ENCODE measurements around the gene SLC8A1. TPM values are rescaled to one million over a fixed set of nuclear protein-coding genes. Genes with fewer than 3 reads are reported as not detected.

SLC8A1 gene
- polyA plus RNA-seq, 3 donors, result 16.9 to 18.2 (median 18.0) TPM

- Histone ChIP-seq H4K20me1 (ENCODE audit: insufficient read depth, low read length) (peaks cover 100% of the 10 kb centered on the region), H3K4me2 (replicated peaks; ENCODE audit: extremely low read depth, low read length, poor library complexity, severe bottlenecking) (no peak overlapping the region), H3K9me3 (replicated peaks in 1 of 2; ENCODE audit: control insufficient read depth in 1 of 2, insufficient read depth in 1 of 2, low read length in 2 of 2) (no peaks in the 10 kb centered on the region), H2AFZ (ENCODE audit: insufficient read depth, low read depth, low read length, poor library complexity, severe bottlenecking) (no peak overlapping the region), H3K36me3 (replicated peaks in 1 of 2; ENCODE audit: control insufficient read depth in 1 of 2, insufficient read depth in 2 of 2, low read length in 2 of 2) (peaks cover 14 to 35% of the 10 kb centered on the region in 2 donors), H3K27me3 (ENCODE audit: control insufficient read depth in 2 of 2, insufficient read depth in 2 of 2, low read length in 2 of 2) (no peaks in the 10 kb centered on the region), H3K27ac (ENCODE audit: low read depth in 1 of 2, low read length in 2 of 2) (peak overlapping the region in 1 of 2 donors; percentile 6), H3K79me2 (ENCODE audit: insufficient read depth, low read length) (peaks cover 98% of the 10 kb centered on the region), H3K9ac (ENCODE audit: insufficient read depth, low read length, poor library complexity, severe bottlenecking) (no peak overlapping the region), H3K4me3 (replicated peaks in 1 of 3; ENCODE audit: low read depth in 2 of 3, low read length in 3 of 3) (no peak overlapping the region), H3K4me1 (ENCODE audit: control insufficient read depth in 1 of 2, insufficient read depth in 2 of 2, low read length in 2 of 2) (peaks cover 37 to 38% of the 10 kb centered on the region in 2 donors)
- TF ChIP-seq CTCF (IDR thresholded peaks at IDR 0.05), result no peak
- H3K4me1 Mint-ChIP-seq, result peaks cover 59% of the 10 kb centered on the region
- intact Hi-C loops (cut with micrococcal nuclease), result no loop called here
- peaks cover 0 to 1% (median 0%) of the 10 kb centered on the region in 3 donors for H3K27me3 Mint-ChIP-seq (ENCODE audit: low read depth in 3 of 3)
- WGBS (ENCODE audit: insufficient coverage), result 7% methylated on average over 2 of the region's 3 CpGs
- peak overlapping the region in 1 of 2 donors; percentile 44 for H3K4me3 Mint-ChIP-seq
- peaks cover 0 to 2% (median 0%) of the 10 kb centered on the region in 7 donors for H3K9me3 Mint-ChIP-seq
- H3K27ac Mint-ChIP-seq, result peak overlapping the region; percentile 23 to 91 (median 75)
- peaks cover 38 to 39% of the 10 kb centered on the region in 2 donors for H3K36me3 Mint-ChIP-seq
- peak; percentile 59 to 79 (median 71) for DNase-seq
Measured at GRCh38 chr2:40431600-40431955, 20.3 kb downstream of the SLC8A1 start.

- DNase-seq, result no peak
- peak overlapping the region in 6 of 7 donors; percentile 58 to 91 (median 72) for H3K27ac Mint-ChIP-seq
Measured at GRCh38 chr2:40430776-40431599, 20.9 kb downstream of the SLC8A1 start.

More at GRCh38 chr2:40430776-40431599, 20.9 kb downstream of the SLC8A1 start:
- Histone ChIP-seq H3K9ac (ENCODE audit: insufficient read depth, low read length, poor library complexity, severe bottlenecking) (no peak overlapping the region), H3K4me2 (replicated peaks; ENCODE audit: extremely low read depth, low read length, poor library complexity, severe bottlenecking) (no peak overlapping the region), H2AFZ (ENCODE audit: insufficient read depth, low read depth, low read length, poor library complexity, severe bottlenecking) (no peak overlapping the region), H3K36me3 (replicated peaks in 1 of 2; ENCODE audit: control insufficient read depth in 1 of 2, insufficient read depth in 2 of 2, low read length in 2 of 2) (peaks cover 14 to 41% of the 10 kb centered on the region in 2 donors), H3K27ac (ENCODE audit: low read depth in 1 of 2, low read length in 2 of 2) (peak overlapping the region in 1 of 2 donors; percentile 6), H3K79me2 (ENCODE audit: insufficient read depth, low read length) (peaks cover 98% of the 10 kb centered on the region), H3K9me3 (replicated peaks in 1 of 2; ENCODE audit: control insufficient read depth in 1 of 2, insufficient read depth in 1 of 2, low read length in 2 of 2) (no peaks in the 10 kb centered on the region), H3K4me3 (replicated peaks in 1 of 3; ENCODE audit: low read depth in 2 of 3, low read length in 3 of 3) (no peak overlapping the region), H4K20me1 (ENCODE audit: insufficient read depth, low read length) (peaks cover 100% of the 10 kb centered on the region), H3K4me1 (ENCODE audit: control insufficient read depth in 1 of 2, insufficient read depth in 2 of 2, low read length in 2 of 2) (peaks cover 32% of the 10 kb centered on the region in 2 donors), H3K27me3 (ENCODE audit: control insufficient read depth in 2 of 2, insufficient read depth in 2 of 2, low read length in 2 of 2) (no peaks in the 10 kb centered on the region)
- H3K4me3 Mint-ChIP-seq, result no peak overlapping the region
- TF ChIP-seq CTCF (IDR thresholded peaks at IDR 0.05), result no peak
- peaks cover 0 to 1% (median 0%) of the 10 kb centered on the region in 3 donors for H3K27me3 Mint-ChIP-seq (ENCODE audit: low read depth in 3 of 3)
- peaks cover 38 to 39% of the 10 kb centered on the region in 2 donors for H3K36me3 Mint-ChIP-seq
- peaks cover 54% of the 10 kb centered on the region for H3K4me1 Mint-ChIP-seq
- no CpG with 5 or more reads among the region's 7 CpGs for WGBS (ENCODE audit: insufficient coverage)
- intact Hi-C loops (cut with micrococcal nuclease), result no loop called here
- H3K9me3 Mint-ChIP-seq, result peaks cover 0 to 2% (median 0%) of the 10 kb centered on the region in 7 donors

All from CD14-positive monocyte (primary cell).